K562 (cell line): ENCODE results near the gene ANKMY2. TPM values are rescaled to one million over a fixed set of nuclear protein-coding genes. Genes with fewer than 3 reads are reported as not detected.

Source experiments
- CXXC5 ChIP-seq: fragments of 250-450 bp; sonication (Bioruptor Pico); IDR thresholded peaks from 2 replicates; pipeline ENCODE4 v1.8.0; 2022; ENCODE audit warnings: inconsistent platforms, mild to moderate bottlenecking, moderate library complexity
- E2F6 ChIP-seq, 2 experiments: IDR thresholded peaks; 2 replicates each; pipeline ENCODE4 v1.6.1; 2011; ENCODE audit warnings: borderline replicate concordance in 1 of 2, control low read depth in 1 of 2, low read depth in 1 of 2, low read length in 1 of 2, mild to moderate bottlenecking in 1 of 2, mixed read lengths in 1 of 2, moderate library complexity in 1 of 2; ENCODE audit not compliant: insufficient read depth in 1 of 2, insufficient read length in 1 of 2, poor library complexity in 1 of 2, severe bottlenecking in 1 of 2; ENCODE audit errors: extremely low read depth in 1 of 2
- ELF1 ChIP-seq: fragments of 200-800 bp; sonication (Bioruptor generic); IDR thresholded peaks from 2 replicates; pipeline ENCODE4 v1.6.1; 2016; ENCODE audit warnings: missing genetic modification characterization, missing compliant biosample characterization
- FOXP1 ChIP-seq: sonication (generic); formaldehyde crosslinking; IDR thresholded peaks from 2 replicates; pipeline ENCODE4 v1.8.0; 2022; ENCODE audit warnings: mild to moderate bottlenecking, missing genetic modification reagents
- GABPA ChIP-seq: fragments of 200-800 bp; sonication (Bioruptor generic); conservative IDR thresholded peaks from 2 replicates; pipeline ENCODE4 v1.6.1; 2016; ENCODE audit warnings: low read depth, missing genetic modification characterization, missing compliant biosample characterization
- MTA3 ChIP-seq: fragments of 450-650 bp; formaldehyde crosslinking; IDR thresholded peaks from 2 replicates; pipeline ENCODE4 v1.6.1; 2017; ENCODE audit warnings: mild to moderate bottlenecking, borderline replicate concordance
- POLR2AphosphoS5 ChIP-seq: IDR thresholded peaks from 2 replicates; pipeline ENCODE4 v1.6.1; 2011; ENCODE audit warnings: mild to moderate bottlenecking, low read depth, low read length, moderate library complexity; ENCODE audit not compliant: control insufficient read depth, insufficient read depth
- POLR2B ChIP-seq: fragments of 450-650 bp; IDR thresholded peaks from 2 replicates; pipeline ENCODE4 v1.6.1; 2018; ENCODE audit warnings: low read depth; ENCODE audit not compliant: partially characterized antibody
- RBBP5 ChIP-seq: fragments of 200-600 bp; sonication (generic); IDR thresholded peaks from 2 replicates; pipeline ENCODE4 v1.6.1; 2012; ENCODE audit warnings: borderline replicate concordance, mild to moderate bottlenecking, low read length, control low read depth, inconsistent platforms; ENCODE audit not compliant: insufficient read depth, poor library complexity, severe bottlenecking
- RBM34 ChIP-seq: fragments of 200-400 bp; formaldehyde crosslinking; IDR thresholded peaks from 2 replicates; pipeline ENCODE4 v1.6.1; 2018; ENCODE audit warnings: low read length, borderline replicate concordance; ENCODE audit not compliant: insufficient read depth
- SNIP1 ChIP-seq: fragments of 450-650 bp; IDR thresholded peaks from 2 replicates; pipeline ENCODE4 v1.7.1; 2017; ENCODE audit warnings: low read depth, mild to moderate bottlenecking
- TBL1XR1 ChIP-seq, 2 experiments: IDR thresholded peaks; 2 replicates each; pipeline ENCODE4 v1.6.1; 2012; ENCODE audit warnings: improper control_type of control experiment in 2 of 2, low read length in 2 of 2, mild to moderate bottlenecking in 1 of 2
- ZNF212 ChIP-seq: fragments of 450-650 bp; formaldehyde crosslinking; IDR thresholded peaks from 2 replicates; pipeline ENCODE4 v1.4.0; 2020; ENCODE audit warnings: mild to moderate bottlenecking
- ZNF589 ChIP-seq: fragments of 200-800 bp; sonication (Bioruptor generic); IDR thresholded peaks from 2 replicates; pipeline ENCODE4 v1.6.1; 2016; ENCODE audit warnings: low read depth, missing genetic modification characterization, missing compliant biosample characterization
- polyA plus RNA-seq, 8 experiments: library from polyadenylated mRNA; depleted of rRNA in 4 of 8; stranded (reverse) in 5 of 8; unstranded in 3 of 8; fragments of >200 nt; fragmentation: Nextera tagmentation in 2 of 8; fragmentation: Illumina TruSeq in 1 of 8; extraction: Ambion mirVana in 2 of 8; extraction: Trizol in 1 of 8; gene quantifications; 2 replicates each; pipeline versions ENCODE4 v1.2.1 to v1.2.3, GENCODE V29; 2011 to 2014; ENCODE audit warnings: inconsistent platforms in 1 of 8, missing spikeins in 1 of 8
- total RNA-seq, 7 experiments: library from RNA; depleted of rRNA in 6 of 7; stranded (reverse); fragments of >200 nt in 6 of 7; fragmentation: Illumina TruSeq in 2 of 7; extraction: Trizol in 2 of 7; gene quantifications; 2 replicates each; pipeline versions ENCODE4 v1.2.1 to v1.2.3, GENCODE V29; 2011 to 2021; ENCODE audit warnings: low replicate concordance in 1 of 7
- TF ChIP-seq, protein P1 (sequence below), 2 experiments: fragments of 450-650 bp in 1 of 2; IDR thresholded peaks; 2 replicates each; pipeline ENCODE4 v1.6.1; 2011 to 2017; ENCODE audit warnings: low read depth in 2 of 2, antibody characterized with exemption in 1 of 2, borderline replicate concordance in 1 of 2, low read length in 1 of 2, mild to moderate bottlenecking in 1 of 2, mixed read lengths in 1 of 2; ENCODE audit not compliant: control insufficient read depth in 1 of 2
- TF ChIP-seq, protein P2 (sequence below): sonication (generic); formaldehyde crosslinking; IDR thresholded peaks from 2 replicates; pipeline ENCODE4 v1.8.0; 2023; ENCODE audit warnings: mild to moderate bottlenecking, missing genetic modification reagents
- TF ChIP-seq, protein P3 (sequence below): fragments of 450-650 bp; formaldehyde crosslinking; IDR thresholded peaks from 2 replicates; pipeline ENCODE4 v1.4.0; 2020; ENCODE audit warnings: mild to moderate bottlenecking, moderate library complexity

The ANKMY2 gene
- total and polyA plus RNA-seq, 9 of the 15 experiments (the other 6 are each of a cell fraction or from before 2014, with no cell fraction given), result 38.9 to 71.5 (median 48.8) TPM

- 0 out of 2 replicates have a peak, but pooled peaks have one; percentile 5 for TF ChIP-seq ZNF589 (CRISPR knock-in tag)
- TF ChIP-seq GABPA (tag), result no peak
- peak; percentile 20; the same call in 1 of the 2 replicates for TF ChIP-seq FOXP1
- peak; percentile 63 for TF ChIP-seq CXXC5 (CRISPR knock-in tag)
- TF ChIP-seq MTA3, result peak; percentile 88
- peak; percentile 45 to 64 for TF ChIP-seq E2F6 (IDR thresholded peaks at IDR 0.05; ENCODE audit: borderline replicate concordance in 1 of 2, extremely low read depth in 1 of 2, insufficient read depth in 1 of 2, insufficient read length in 1 of 2, low read depth in 1 of 2, low read length in 1 of 2, poor library complexity in 1 of 2, severe bottlenecking in 1 of 2)
- TF ChIP-seq, protein P1, sequence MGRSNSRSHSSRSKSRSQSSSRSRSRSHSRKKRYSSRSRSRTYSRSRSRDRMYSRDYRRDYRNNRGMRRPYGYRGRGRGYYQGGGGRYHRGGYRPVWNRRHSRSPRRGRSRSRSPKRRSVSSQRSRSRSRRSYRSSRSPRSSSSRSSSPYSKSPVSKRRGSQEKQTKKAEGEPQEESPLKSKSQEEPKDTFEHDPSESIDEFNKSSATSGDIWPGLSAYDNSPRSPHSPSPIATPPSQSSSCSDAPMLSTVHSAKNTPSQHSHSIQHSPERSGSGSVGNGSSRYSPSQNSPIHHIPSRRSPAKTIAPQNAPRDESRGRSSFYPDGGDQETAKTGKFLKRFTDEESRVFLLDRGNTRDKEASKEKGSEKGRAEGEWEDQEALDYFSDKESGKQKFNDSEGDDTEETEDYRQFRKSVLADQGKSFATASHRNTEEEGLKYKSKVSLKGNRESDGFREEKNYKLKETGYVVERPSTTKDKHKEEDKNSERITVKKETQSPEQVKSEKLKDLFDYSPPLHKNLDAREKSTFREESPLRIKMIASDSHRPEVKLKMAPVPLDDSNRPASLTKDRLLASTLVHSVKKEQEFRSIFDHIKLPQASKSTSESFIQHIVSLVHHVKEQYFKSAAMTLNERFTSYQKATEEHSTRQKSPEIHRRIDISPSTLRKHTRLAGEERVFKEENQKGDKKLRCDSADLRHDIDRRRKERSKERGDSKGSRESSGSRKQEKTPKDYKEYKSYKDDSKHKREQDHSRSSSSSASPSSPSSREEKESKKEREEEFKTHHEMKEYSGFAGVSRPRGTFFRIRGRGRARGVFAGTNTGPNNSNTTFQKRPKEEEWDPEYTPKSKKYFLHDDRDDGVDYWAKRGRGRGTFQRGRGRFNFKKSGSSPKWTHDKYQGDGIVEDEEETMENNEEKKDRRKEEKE (IDR thresholded peaks at IDR 0.05; ENCODE audit: borderline replicate concordance in 1 of 2, control insufficient read depth in 1 of 2, low read depth in 2 of 2, low read length in 1 of 2), result peak in 1 of 2 experiments; percentile 99; a peak in 2 of 4 replicates
- TF ChIP-seq POLR2B, result peak; percentile 94
- 0 out of 2 replicates have a peak, but pooled peaks have one; percentile 44 for TF ChIP-seq ZNF212 (CRISPR knock-in tag)
- peak; percentile 99 for TF ChIP-seq SNIP1
- TF ChIP-seq, protein P2, sequence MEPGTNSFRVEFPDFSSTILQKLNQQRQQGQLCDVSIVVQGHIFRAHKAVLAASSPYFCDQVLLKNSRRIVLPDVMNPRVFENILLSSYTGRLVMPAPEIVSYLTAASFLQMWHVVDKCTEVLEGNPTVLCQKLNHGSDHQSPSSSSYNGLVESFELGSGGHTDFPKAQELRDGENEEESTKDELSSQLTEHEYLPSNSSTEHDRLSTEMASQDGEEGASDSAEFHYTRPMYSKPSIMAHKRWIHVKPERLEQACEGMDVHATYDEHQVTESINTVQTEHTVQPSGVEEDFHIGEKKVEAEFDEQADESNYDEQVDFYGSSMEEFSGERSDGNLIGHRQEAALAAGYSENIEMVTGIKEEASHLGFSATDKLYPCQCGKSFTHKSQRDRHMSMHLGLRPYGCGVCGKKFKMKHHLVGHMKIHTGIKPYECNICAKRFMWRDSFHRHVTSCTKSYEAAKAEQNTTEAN (CRISPR knock-in tag), result 0 out of 2 replicates have a peak, but pooled peaks have one; percentile 76
- TF ChIP-seq ELF1 (tag), result peak; percentile 62
- peak; percentile 88 for TF ChIP-seq POLR2AphosphoS5
- peak in 1 of 2 experiments; percentile 32; a peak in 2 of 4 replicates for TF ChIP-seq TBL1XR1 (IDR thresholded peaks at IDR 0.05; ENCODE audit: low read length in 2 of 2)
- TF ChIP-seq, protein P3, sequence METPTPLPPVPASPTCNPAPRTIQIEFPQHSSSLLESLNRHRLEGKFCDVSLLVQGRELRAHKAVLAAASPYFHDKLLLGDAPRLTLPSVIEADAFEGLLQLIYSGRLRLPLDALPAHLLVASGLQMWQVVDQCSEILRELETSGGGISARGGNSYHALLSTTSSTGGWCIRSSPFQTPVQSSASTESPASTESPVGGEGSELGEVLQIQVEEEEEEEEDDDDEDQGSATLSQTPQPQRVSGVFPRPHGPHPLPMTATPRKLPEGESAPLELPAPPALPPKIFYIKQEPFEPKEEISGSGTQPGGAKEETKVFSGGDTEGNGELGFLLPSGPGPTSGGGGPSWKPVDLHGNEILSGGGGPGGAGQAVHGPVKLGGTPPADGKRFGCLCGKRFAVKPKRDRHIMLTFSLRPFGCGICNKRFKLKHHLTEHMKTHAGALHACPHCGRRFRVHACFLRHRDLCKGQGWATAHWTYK (CRISPR knock-in tag), result no peak
- no peak for TF ChIP-seq RBM34
- TF ChIP-seq RBBP5, result peak; percentile 97
Observed at GRCh38 chr7:16645593-16646471, at the start of gene ANKMY2, which contains the start of gene BZW2 (continued).
